DLD1 (cell line): ENCODE measurements around the gene ALPK3.

Experiments used
- in situ Hi-C: cut with HindIII; loops from 2 replicates; pipeline ENCODE4 v1.10.0; 2017; ENCODE audit warnings: low sequenced_read_pairs

ALPK3 gene, protein sequence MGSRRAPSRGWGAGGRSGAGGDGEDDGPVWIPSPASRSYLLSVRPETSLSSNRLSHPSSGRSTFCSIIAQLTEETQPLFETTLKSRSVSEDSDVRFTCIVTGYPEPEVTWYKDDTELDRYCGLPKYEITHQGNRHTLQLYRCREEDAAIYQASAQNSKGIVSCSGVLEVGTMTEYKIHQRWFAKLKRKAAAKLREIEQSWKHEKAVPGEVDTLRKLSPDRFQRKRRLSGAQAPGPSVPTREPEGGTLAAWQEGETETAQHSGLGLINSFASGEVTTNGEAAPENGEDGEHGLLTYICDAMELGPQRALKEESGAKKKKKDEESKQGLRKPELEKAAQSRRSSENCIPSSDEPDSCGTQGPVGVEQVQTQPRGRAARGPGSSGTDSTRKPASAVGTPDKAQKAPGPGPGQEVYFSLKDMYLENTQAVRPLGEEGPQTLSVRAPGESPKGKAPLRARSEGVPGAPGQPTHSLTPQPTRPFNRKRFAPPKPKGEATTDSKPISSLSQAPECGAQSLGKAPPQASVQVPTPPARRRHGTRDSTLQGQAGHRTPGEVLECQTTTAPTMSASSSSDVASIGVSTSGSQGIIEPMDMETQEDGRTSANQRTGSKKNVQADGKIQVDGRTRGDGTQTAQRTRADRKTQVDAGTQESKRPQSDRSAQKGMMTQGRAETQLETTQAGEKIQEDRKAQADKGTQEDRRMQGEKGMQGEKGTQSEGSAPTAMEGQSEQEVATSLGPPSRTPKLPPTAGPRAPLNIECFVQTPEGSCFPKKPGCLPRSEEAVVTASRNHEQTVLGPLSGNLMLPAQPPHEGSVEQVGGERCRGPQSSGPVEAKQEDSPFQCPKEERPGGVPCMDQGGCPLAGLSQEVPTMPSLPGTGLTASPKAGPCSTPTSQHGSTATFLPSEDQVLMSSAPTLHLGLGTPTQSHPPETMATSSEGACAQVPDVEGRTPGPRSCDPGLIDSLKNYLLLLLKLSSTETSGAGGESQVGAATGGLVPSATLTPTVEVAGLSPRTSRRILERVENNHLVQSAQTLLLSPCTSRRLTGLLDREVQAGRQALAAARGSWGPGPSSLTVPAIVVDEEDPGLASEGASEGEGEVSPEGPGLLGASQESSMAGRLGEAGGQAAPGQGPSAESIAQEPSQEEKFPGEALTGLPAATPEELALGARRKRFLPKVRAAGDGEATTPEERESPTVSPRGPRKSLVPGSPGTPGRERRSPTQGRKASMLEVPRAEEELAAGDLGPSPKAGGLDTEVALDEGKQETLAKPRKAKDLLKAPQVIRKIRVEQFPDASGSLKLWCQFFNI (N-terminal part only)

GRCh38 chr15:84816694-84817465 lies at the start of gene ALPK3:
Gene ALPK3, plus strand, starts transcription at chr15:84817356. Its CDS starts 97 bp downstream, at chr15:84817453.
- in situ Hi-C loops = no loop called here

- in situ Hi-C loops = no loop called here
These were observed 45.1 kb upstream of the ALPK3 start for GRCh38 chr15:84772031-84772430.

DNA sequence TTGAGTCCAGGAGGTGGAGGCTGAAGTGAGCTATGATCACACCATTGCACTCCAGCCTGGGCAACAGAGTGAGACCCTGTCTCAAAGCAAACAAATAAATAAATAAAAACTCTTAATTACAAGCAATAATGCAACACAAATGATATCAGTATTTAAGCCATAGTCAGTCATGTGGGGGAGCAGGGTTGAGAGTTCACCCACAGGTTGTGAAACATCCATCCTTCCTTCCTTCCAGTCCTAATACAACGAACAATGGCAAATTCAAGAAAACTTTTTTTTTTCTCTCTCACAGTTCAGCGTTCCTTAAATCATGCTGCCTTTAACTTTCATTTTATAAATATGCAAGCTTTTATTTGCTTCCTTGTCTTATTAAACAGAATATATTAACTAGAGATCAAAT lies 44.7 kb upstream of the ALPK3 start:
- in situ Hi-C loops = no loop called here

- in situ Hi-C loops = no loop called here
These were observed 43.4 kb upstream of the ALPK3 start for GRCh38 chr15:84773716-84774115.

- in situ Hi-C loops = no loop called here
These were observed 41.2 kb upstream of the ALPK3 start for GRCh38 chr15:84775867-84776449.

GRCh38 chr15:84778194-84778593 lies 39.0 kb upstream of the ALPK3 start:
- in situ Hi-C loops = no loop called here

DNA sequence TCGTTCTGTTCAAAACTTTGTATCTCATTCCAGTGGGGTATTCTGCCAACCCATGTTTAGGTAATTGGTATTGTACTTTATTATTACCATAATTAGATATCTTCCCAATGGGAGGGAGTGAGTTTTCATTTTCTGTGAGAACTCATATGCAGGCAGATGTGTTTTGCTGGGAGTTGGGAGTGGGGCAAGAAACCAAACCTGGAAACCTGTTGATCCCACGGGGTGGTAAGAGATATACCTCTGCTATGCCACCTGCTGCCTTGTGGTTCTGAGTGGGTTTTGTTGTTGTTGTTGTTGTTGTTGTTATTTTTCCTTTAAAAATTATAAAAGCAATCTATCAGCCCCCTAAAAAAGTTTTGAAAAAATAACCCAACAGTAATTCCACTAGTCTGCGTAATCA lies 36.7 kb upstream of the ALPK3 start:
- in situ Hi-C loops = no loop called here

DNA sequence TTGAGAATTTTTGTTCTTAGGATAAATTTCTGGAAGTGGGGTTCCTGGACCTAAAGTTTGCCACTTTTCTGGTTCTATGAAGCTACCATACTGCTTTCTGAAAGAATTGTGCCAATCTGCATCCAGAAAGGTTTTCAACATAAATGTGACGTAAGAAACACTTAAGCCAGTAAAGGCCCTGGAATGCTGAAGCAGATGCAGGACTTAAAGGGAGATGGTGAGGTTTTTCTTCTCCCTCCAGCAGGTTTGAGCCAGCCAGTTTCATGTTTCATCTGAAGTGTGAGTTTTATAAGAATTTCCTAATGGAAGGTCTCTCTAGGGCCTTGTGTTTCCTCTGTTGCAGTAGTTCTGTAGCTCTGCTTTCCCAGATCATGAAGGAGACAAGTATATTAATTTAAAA lies 35.7 kb upstream of the ALPK3 start:
- in situ Hi-C loops = no loop called here

DNA sequence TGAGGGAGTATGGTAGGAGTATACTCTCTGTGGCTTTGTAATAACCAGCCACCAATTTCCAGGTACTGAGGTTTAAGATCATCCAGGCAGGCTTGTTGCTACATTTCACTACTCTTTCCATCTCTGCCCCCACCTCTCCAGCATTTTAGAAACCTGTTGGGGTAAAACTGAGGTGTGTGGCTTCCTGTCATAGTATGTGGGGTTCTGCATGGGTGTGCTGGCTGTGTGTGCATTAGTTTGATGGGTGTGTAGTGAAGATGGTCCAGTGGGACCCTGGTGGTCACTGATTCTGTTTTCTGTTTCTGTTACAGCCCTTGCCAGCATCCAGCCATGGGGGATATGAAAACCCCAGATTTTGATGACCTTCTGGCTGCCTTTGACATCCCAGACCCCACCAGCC lies 34.8 kb upstream of the ALPK3 start:
- in situ Hi-C loops = no loop called here

- in situ Hi-C loops = no loop called here
These were observed 33.5 kb upstream of the ALPK3 start for GRCh38 chr15:84783493-84784251.

- in situ Hi-C loops = no loop called here
These were observed 32.9 kb upstream of the ALPK3 start for GRCh38 chr15:84784262-84784661.

DNA sequence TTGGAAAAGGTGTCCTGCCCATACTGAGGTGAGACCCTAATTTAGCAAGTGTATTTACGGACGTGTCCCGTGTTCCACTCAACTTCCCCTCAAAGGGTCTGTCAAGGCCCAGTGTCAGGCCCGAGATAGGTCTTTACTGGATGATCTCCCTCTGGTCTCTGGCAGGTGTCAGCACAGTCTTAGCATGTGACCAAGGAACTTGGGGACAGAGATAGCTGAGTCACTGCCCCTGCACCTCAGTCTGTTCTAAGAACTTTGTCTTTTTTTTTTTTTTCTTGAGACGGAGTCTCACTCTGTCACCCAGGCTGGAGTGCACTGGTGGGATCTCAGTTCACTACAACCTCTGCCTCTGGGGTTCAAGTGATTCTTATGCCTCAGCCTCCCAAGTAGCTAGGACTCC lies 32.1 kb upstream of the ALPK3 start:
- in situ Hi-C loops = no loop called here

GRCh38 chr15:84788500-84788899 lies 28.7 kb upstream of the ALPK3 start:
- in situ Hi-C loops = no loop called here

DNA sequence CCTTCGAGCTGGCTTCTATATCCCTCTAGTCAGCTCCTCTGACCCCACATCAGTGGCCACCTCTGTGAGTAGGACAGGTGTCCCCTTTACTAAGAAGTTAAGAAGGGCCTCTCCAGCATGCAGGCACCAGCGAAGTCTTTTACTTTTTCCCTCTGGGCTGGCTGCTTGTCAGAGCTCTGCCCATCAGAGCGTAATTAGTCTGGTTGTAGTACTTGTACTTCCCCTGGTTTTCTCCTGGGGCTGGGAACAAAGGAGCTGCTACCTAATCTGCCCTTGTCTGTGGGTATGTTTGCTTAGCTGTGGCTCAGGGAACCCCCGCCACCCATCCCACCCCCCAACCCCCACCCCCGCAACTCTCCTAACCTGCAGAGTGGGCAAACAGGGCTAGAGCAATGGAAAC lies 27.4 kb upstream of the ALPK3 start:
- in situ Hi-C loops = no loop called here

- in situ Hi-C loops = no loop called here
These were observed 26.5 kb upstream of the ALPK3 start for GRCh38 chr15:84790676-84791075.

- in situ Hi-C loops = no loop called here
These were observed 25.4 kb upstream of the ALPK3 start for GRCh38 chr15:84791763-84792162.

DNA sequence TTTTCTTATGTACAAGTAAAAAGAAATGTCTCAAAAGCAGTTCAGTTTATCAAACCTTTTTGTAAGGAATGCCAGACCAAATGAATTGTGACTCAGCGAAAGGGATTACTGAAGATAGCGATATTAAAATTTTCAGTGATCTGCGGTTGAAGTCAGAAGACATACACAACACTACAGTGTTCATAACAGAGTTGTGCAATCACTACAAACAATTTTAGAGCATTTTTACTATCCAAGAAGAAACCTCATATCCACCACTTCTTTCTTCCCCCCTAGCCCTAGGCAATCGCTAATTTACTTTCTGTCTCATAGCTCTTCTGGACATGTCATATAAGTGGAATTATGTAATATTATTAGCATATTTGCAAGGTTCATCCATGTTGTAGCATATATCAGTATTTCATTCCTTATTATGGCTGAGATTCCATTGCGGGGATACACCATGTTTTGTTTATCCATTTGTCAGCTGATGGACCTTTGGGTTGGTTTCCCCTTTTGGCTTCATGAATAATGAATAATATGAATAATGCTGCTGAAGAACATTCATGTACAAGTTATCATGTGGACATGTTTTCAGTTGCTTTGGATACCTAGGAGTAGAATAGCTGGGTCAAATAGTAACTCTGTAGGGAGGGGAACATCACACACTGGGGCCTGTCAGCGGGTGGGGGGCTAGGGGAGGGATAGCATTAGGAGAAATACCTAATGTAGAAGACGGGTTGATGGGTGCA lies 23.6 kb upstream of the ALPK3 start:
- in situ Hi-C loops = no loop called here

DNA sequence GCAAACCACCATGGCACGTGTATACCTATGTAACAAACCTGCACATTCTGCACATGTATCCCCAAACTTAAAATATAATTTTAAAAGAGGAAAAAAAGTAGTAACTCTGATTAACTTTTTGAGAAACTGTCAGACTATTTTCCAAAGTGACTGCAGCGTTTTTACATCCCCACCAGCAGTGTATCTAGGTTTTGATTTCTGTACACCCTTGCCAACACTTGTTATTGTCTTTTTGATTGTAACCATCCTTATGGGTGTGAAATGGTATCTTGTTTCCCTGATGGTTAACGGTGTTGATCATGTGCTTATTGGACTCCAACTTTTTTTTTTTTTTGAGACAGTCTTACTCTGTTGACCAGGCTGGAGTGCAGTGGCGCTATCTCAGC lies 23.0 kb upstream of the ALPK3 start:
- in situ Hi-C loops = no loop called here

DNA sequence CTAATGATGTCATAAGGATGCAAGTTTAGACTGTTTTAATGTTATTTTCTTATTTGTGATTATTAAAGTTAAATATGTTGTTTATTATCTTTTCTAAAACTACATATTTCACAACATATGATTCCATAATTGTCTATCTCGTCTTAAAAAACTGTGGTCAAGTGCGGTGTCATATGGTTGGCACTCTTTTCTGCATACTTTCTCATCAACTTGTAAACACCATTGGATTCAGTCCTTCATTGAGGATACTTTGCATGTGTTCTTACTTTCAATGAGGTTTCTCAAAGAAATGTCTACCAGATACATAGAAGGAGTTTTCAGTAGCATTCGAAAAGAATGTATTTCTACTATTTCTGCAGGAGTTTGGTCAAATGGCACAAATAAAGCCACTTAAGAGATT lies 22.0 kb upstream of the ALPK3 start:
- in situ Hi-C loops = no loop called here
